Measurements from ENCODE around the gene FMNL1.

The FMNL1 gene

DNA sequence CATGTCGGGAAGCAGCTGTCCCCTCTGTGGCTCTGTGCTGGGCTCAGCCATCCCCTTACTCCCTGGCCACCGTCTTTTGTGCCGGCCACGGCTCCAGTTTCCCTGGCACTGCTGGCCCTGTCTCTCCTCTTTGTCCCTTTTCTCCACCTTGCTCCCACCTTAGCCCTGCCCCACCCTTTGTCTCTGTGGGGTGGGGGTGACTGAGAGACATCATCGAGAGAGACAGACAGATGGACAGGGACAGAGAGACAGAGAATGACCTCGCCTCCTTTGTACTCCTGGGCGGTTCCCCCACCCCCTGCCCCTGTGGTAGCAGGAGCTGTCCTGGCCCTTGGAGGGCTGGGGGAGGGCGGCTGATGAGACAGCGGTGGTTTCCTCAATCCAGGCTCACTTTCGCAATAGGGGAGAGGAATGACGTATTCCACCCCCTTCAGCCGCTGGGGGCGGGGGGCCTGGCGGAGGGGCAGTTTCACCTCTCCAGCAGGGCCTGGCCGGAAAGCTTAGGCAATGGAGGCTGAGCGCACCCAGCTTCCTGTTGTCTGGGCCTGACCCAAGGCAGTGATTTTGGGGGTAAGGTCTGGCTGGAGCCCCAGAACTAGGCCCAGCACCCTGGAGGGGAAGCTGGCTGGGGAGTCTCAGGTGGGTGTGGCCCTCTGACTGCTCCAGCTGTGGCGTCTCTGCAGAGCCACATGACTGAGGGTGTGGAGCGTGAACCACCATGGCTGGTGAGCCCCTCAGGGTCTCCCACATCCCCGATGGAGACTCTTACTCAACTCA lies 7.3 kb downstream of the FMNL1 start:
- Mint-ChIP-seq H3K4me1 (ENCODE audit: low read depth) (peaks cover 89% of the 10 kb centered on the region), H3K9me3 (ENCODE audit: low read depth) (no peaks in the 10 kb centered on the region), H3K36me3 (peaks cover 2% of the 10 kb centered on the region), H3K4me3 (peak overlapping the region; percentile 91), H3K27me3 (no peaks in the 10 kb centered on the region), H3K27ac (peak overlapping the region; percentile 99)

- Mint-ChIP-seq H3K36me3 (peaks cover 2% of the 10 kb centered on the region), H3K27ac (peak overlapping the region; percentile 99), H3K27me3 (no peaks in the 10 kb centered on the region), H3K4me1 (ENCODE audit: low read depth) (peaks cover 90% of the 10 kb centered on the region), H3K4me3 (peak overlapping the region; percentile 91), H3K9me3 (ENCODE audit: low read depth) (no peaks in the 10 kb centered on the region)
These were observed 8.2 kb downstream of the FMNL1 start for GRCh38 chr17:45229681-45230409.

DNA sequence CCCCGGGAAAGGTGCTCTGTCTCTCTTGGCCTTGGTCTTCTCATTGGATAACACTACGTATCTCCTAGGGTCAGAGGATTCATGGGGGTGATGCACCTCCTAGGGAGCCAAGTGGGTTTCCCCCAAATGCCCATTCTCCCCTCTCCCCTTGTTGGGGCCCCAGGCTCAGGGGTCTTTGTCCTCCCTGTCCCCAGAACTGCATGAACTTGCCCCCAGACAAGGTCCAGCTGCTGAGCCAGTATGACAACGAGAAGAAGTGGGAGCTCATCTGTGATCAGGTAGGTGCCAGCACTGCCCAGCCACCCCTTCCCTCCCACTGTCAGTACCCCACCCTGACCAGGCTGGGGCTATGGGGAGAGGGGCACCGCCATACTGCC lies 8.7 kb downstream of the FMNL1 start:
- H3K36me3 Mint-ChIP-seq: peaks cover under 1% of the 10 kb centered on the region
- H3K27me3 Mint-ChIP-seq: no peaks in the 10 kb centered on the region
- H3K9me3 Mint-ChIP-seq (ENCODE audit: low read depth): no peaks in the 10 kb centered on the region
- H3K27ac Mint-ChIP-seq: peak overlapping the region; percentile 99
- H3K4me1 Mint-ChIP-seq (ENCODE audit: low read depth): peaks cover 90% of the 10 kb centered on the region
- H3K4me3 Mint-ChIP-seq: peak overlapping the region; percentile 91

DNA sequence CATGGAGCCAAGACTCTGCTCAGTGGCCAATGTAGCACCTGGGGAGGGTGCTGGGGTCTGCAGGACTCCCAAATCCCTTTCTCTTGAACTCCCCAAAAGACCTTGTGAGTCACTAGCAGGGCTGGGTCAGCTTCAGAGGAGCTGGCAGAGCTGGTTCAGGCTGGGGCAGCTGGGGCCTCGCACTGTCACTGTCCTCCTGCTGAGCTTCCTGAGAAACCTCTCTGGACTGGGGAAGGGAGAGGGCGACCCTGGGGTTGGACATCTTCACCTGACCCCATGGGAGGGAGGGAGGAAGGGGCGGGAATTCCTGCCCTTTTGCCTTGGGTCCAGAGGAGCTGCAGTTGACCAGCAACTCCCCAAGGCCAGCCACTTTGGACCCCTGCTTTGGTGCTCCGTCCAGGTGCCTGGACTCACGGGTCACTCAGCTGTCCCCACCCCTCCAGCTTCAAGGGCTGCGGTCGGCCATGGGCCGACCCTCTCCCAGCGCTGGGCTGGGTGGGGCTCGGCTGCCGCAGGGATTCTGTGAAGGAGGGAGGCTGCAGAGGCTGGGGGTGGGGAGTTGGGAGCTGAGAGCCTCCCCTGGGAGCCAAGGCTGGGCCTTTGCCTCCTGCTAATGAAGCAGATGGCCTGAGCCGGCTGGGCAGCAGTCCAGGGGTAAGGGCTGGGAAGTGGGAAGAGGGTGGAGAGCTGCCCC lies 9.2 kb downstream of the FMNL1 start:
- no peaks in the 10 kb centered on the region for H3K27me3 Mint-ChIP-seq
- no peaks in the 10 kb centered on the region for H3K9me3 Mint-ChIP-seq (ENCODE audit: low read depth)
- H3K36me3 Mint-ChIP-seq: no peaks in the 10 kb centered on the region
- peak overlapping the region; percentile 91 for H3K4me3 Mint-ChIP-seq
- peak overlapping the region; percentile 99 for H3K27ac Mint-ChIP-seq
- H3K4me1 Mint-ChIP-seq (ENCODE audit: low read depth): peaks cover 90% of the 10 kb centered on the region

DNA sequence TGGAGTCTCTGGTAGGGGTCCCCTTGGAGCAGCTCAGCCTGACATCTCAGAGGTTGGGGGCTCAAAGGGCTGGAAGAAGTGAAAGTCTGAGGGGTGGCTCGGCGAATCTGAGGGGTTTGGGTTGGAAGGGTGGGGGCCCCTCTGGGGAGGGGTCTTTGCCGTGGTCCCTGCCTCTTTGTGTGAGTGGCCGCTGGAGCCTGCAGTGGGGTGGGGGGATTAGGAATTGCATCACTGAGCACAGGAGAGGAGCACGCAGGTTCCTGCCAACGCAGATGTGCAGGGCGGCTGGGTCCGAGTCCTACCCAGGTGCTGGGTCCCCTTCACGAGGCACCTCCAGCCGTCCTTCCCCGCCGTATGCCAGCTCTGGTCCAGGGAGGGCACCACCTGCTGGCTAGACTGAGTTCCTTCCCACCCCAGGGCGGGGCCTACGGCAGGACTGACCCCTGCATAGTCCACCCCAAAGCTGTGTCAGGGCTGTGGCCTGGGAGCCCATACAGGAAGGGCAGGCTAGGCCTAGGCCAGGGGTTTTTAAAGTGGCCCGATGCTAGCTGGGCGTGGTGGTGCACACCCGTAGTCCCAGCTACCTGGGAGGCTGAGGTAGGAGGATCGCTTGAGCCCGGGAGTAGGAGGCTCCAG lies 9.9 kb downstream of the FMNL1 start:
- Mint-ChIP-seq H3K4me3 (peak overlapping the region; percentile 49), H3K9me3 (ENCODE audit: low read depth) (no peaks in the 10 kb centered on the region), H3K27me3 (no peaks in the 10 kb centered on the region), H3K27ac (peak overlapping the region; percentile 92), H3K4me1 (ENCODE audit: low read depth) (peaks cover 85% of the 10 kb centered on the region), H3K36me3 (no peaks in the 10 kb centered on the region)

DNA sequence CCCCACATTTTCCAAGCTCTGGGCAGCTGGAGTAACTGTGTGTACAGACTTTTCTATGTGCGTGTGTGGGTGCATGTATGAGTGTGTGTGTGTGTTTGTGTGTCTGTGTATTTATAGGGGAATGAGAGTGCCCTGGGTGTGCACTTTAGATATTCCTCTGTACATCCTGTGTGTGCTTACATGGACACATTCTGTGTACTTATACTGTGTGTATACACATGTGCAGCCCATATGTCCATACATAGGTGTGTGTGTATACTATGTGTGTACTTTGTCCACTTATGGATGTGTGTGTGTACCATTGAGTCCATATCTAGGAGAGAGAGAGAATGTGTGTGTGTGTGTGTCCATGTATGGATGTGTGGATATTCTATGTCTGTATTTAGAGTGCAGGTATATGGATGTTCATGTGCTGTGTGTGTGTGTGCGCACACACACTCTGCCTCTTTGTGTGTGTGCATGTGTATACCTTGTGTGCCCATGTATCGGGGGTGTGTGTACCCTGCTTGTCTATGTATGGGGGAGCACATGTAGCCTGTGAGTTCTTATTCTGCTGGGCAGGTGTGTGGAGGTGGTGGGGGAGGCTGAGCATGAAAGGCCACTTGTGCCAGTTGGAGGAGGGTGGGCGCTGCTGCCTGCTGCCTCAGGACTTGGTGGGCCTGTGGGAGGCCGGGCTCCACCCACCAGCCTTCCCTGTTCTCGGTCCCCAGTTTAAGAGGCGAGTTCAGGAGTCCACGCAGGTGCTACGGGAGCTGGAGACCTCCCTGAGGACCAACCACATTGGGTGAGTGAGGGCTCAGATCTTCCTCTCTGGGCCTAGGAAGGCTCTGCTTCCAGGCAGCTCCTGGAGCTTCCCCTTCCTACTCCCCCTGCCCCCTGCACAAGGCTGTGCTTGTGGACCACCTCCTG lies 11.1 kb downstream of the FMNL1 start:
- peak overlapping the region; percentile 49 for H3K4me3 Mint-ChIP-seq
- no peaks in the 10 kb centered on the region for H3K27me3 Mint-ChIP-seq

GRCh38 chr17:45233423-45233924 lies 11.8 kb downstream of the FMNL1 start:
- no peaks in the 10 kb centered on the region for H3K27me3 Mint-ChIP-seq
- H3K4me3 Mint-ChIP-seq: peak overlapping the region; percentile 35
- H3K9me3 Mint-ChIP-seq (ENCODE audit: low read depth): no peaks in the 10 kb centered on the region
- H3K36me3 Mint-ChIP-seq: peaks cover under 1% of the 10 kb centered on the region
- peaks cover 69% of the 10 kb centered on the region for H3K4me1 Mint-ChIP-seq (ENCODE audit: low read depth)
- H3K27ac Mint-ChIP-seq: peak overlapping the region; percentile 81

More for the DNA sequence above, 11.1 kb downstream of the FMNL1 start:
- peaks cover 74% of the 10 kb centered on the region for H3K4me1 Mint-ChIP-seq (ENCODE audit: low read depth)
- no peaks in the 10 kb centered on the region for H3K36me3 Mint-ChIP-seq
- no peaks in the 10 kb centered on the region for H3K9me3 Mint-ChIP-seq (ENCODE audit: low read depth)
- H3K27ac Mint-ChIP-seq: peak overlapping the region; percentile 92

DNA sequence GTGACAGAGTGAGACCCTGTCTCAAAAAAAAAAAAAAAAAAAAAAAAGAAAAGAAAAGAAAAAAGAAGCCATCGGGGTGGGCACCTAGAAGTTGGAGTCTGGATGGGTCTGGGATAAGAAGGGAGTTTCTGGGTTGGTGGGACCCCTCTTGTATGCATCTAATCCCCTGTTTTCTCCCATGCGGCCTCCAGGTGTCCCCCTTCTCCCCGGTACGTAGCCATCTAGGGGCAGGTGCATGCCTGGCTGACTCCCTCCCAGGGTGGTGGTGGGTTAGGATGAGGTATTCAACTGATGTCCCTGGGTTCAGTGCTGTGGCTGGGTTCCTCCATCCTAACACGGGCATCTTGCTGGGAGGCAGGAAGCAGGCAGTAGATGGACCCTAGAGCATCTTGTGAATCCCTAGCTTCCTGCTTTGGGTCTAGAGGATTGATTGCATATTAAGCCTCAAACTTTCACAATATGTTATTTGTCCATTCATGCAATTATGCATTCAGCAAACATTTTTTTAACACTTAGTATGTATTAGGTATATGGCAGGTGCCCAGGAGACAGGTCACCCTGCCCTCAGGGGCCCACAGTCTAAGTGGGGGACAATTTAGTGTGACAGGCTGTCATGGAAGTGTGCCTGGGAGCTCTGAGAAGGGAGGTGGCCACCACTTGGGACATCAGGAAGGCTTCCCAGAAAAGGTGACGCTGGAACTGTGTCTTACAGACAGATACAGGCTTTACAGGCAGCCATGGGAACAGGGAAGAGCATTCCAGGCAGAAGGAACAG lies 13.1 kb downstream of the FMNL1 start:
- Mint-ChIP-seq H3K9me3 (ENCODE audit: low read depth) (no peaks in the 10 kb centered on the region), H3K4me1 (ENCODE audit: low read depth) (peaks cover 62% of the 10 kb centered on the region), H3K36me3 (peaks cover 5% of the 10 kb centered on the region), H3K4me3 (peak overlapping the region; percentile 30), H3K27me3 (no peaks in the 10 kb centered on the region), H3K27ac (peak overlapping the region; percentile 81)

DNA sequence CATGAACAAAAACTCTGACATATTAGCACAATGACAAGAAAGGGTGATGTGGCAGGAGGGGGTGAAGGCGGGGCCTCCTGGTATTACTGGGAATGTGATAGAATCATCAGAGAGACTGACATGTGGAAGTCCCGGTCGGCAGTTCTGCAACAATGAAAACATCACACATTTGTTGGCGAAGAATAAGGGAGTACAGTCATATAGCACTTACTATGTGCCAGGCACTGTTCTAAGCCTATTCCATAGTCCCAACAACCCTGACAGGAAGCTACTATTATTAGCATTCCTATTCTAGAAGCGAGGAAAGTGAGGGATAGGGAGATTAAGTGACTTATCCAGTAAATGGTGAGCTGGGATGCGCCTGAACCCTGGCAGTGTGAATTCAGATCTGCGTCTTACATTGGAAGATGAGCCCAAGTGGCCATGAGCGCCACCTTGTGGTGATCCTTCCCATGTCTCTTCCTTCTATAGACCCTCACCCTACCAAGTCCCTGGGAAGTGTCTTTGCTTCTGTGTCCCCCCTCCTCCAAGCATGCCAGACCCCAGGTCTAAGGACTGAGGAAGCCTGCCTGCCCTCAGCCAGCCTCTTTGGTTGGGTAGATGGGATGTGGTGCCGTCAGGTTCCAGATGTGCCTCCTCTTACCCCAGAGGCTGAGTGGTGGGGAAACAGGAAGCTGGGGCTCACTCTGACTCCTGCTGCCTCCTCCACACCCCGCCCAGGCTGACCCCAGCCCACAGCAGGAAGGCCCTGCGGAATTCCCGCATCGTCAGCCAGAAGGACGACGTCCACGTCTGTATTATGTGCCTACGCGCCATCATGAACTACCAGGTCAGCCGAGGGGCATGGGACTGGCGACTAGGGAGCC lies 14.0 kb downstream of the FMNL1 start:
- Mint-ChIP-seq H3K4me3 (peak overlapping the region; percentile 30), H3K9me3 (ENCODE audit: low read depth) (no peaks in the 10 kb centered on the region), H3K27me3 (no peaks in the 10 kb centered on the region), H3K36me3 (peaks cover 5% of the 10 kb centered on the region), H3K27ac (peak overlapping the region; percentile 81), H3K4me1 (ENCODE audit: low read depth) (peaks cover 54% of the 10 kb centered on the region)

DNA sequence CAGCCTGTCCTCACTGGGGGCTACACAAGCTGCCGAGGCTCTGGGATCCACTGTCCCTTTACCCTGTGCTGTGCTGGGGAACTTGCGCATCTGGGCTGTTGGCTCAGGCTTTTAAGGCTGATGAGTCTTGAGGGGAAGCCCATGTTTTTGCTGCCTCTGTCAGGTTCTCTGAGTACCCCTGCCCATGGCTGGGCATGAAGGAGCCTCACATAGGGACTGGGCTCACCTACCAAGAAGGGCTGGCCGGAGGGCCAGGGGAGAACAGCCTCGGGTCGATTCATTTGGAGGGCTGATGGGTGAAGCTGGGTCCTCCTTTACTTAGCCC lies 14.6 kb downstream of the FMNL1 start:
- H3K4me3 Mint-ChIP-seq: no peak overlapping the region
- peak overlapping the region; percentile 81 for H3K27ac Mint-ChIP-seq
- H3K36me3 Mint-ChIP-seq: peaks cover 5% of the 10 kb centered on the region
- no peaks in the 10 kb centered on the region for H3K27me3 Mint-ChIP-seq
- H3K4me1 Mint-ChIP-seq (ENCODE audit: low read depth): peaks cover 49% of the 10 kb centered on the region
- no peaks in the 10 kb centered on the region for H3K9me3 Mint-ChIP-seq (ENCODE audit: low read depth)

GRCh38 chr17:45237686-45238085 lies 16.0 kb downstream of the FMNL1 start:
- Mint-ChIP-seq H3K36me3 (peaks cover 5% of the 10 kb centered on the region), H3K4me3 (no peak overlapping the region), H3K9me3 (ENCODE audit: low read depth) (no peaks in the 10 kb centered on the region), H3K27me3 (no peaks in the 10 kb centered on the region), H3K27ac (peak overlapping the region; percentile 81), H3K4me1 (ENCODE audit: low read depth) (peaks cover 35% of the 10 kb centered on the region)

GRCh38 chr17:45238155-45238774 lies 16.6 kb downstream of the FMNL1 start:
- no peaks in the 10 kb centered on the region for H3K9me3 Mint-ChIP-seq (ENCODE audit: low read depth)
- no peaks in the 10 kb centered on the region for H3K27me3 Mint-ChIP-seq
- H3K27ac Mint-ChIP-seq: peak overlapping the region; percentile 81
- no peak overlapping the region for H3K4me3 Mint-ChIP-seq
- H3K36me3 Mint-ChIP-seq: peaks cover 5% of the 10 kb centered on the region
- peaks cover 31% of the 10 kb centered on the region for H3K4me1 Mint-ChIP-seq (ENCODE audit: low read depth)

Measured in activated naive CD8-positive, alpha-beta T cell (primary cell).